SKM-1 (cell line): ENCODE results near the gene CRACR2B.

ENCODE experiments used
- DNase-seq: peaks from one replicate; lab custom pipeline; 2025; ENCODE audit not compliant: unreplicated experiment; lab: John Stamatoyannopoulos, UW

The CRACR2B gene

GRCh38 chr11:827897-828192, at the start of gene CRACR2B:
TSS of gene CRACR2B (plus strand) at chr11:827919. CDS start at chr11:828608, 689 bp downstream.
- no peak for DNase-seq

GRCh38 chr11:778976-779954, 48.5 kb upstream of the CRACR2B start:
- DNase-seq, result no peak

GRCh38 chr11:779955-780532, 47.7 kb upstream of the CRACR2B start:
- no peak for DNase-seq

- no peak for DNase-seq
Measured at GRCh38 chr11:782264-783174, 45.2 kb upstream of the CRACR2B start.

GRCh38 chr11:783581-784015, 44.1 kb upstream of the CRACR2B start:
- DNase-seq, result no peak

GRCh38 chr11:786235-787083, 41.3 kb upstream of the CRACR2B start:
- DNase-seq, result no peak

- DNase-seq, result no peak
Measured at GRCh38 chr11:787084-787675, 40.5 kb upstream of the CRACR2B start.

- DNase-seq, result no peak
Measured at GRCh38 chr11:788009-788640, 39.6 kb upstream of the CRACR2B start.

- no peak for DNase-seq
Measured at GRCh38 chr11:788953-789940, 38.5 kb upstream of the CRACR2B start.

GRCh38 chr11:789943-790342, 37.8 kb upstream of the CRACR2B start, which contains the start of gene CEND1:
TSS of gene CEND1 (minus strand) at chr11:790090. CDS start at chr11:788576, 1,514 bp downstream.
- DNase-seq, result no peak

GRCh38 chr11:790721-791564, 36.8 kb upstream of the CRACR2B start:
- no peak for DNase-seq

- DNase-seq, result no peak
Measured at GRCh38 chr11:791658-792534, 35.8 kb upstream of the CRACR2B start.

- DNase-seq, result no peak
Measured at GRCh38 chr11:792535-792821, 35.2 kb upstream of the CRACR2B start.

- DNase-seq, result no peak
Measured at GRCh38 chr11:792873-793272, 34.8 kb upstream of the CRACR2B start.

- DNase-seq, result no peak
Measured at GRCh38 chr11:793556-793955, 34.2 kb upstream of the CRACR2B start.

- no peak for DNase-seq
Measured at GRCh38 chr11:794013-794765, 33.5 kb upstream of the CRACR2B start.
